Measurements from ENCODE around the gene GPHN.

GRCh38 chr14:67004521-67004920, 496.6 kb downstream of the GPHN start:
- TF ChIP-seq CTCF (IDR thresholded peaks at IDR 0.05) (no peak), POLR2A (IDR thresholded peaks at IDR 0.05) (no peak)

All from heart left ventricle (tissue), 13 donors.